OCI-LY1 (cell line): ENCODE data around the gene MFSD11.

Experiments used
- EZH2 ChIP-seq: fragments of 200-600 bp; sonication (generic), shearing (Covaris generic); IDR thresholded peaks from 2 replicates; pipeline ENCODE4 v1.8.0; 2017; ENCODE audit warnings: borderline replicate concordance, mixed run types, mild to moderate bottlenecking, antibody characterized with exemption, low read length, moderate library complexity, mixed read lengths
- TF ChIP-seq, protein P1 (sequence below): fragments of 200-600 bp; sonication (generic), shearing (Covaris generic); IDR thresholded peaks from 2 replicates; pipeline ENCODE4 v1.5.1; 2017; ENCODE audit warnings: mild to moderate bottlenecking, antibody characterized with exemption, low read length, moderate library complexity, mixed read lengths

DNA sequence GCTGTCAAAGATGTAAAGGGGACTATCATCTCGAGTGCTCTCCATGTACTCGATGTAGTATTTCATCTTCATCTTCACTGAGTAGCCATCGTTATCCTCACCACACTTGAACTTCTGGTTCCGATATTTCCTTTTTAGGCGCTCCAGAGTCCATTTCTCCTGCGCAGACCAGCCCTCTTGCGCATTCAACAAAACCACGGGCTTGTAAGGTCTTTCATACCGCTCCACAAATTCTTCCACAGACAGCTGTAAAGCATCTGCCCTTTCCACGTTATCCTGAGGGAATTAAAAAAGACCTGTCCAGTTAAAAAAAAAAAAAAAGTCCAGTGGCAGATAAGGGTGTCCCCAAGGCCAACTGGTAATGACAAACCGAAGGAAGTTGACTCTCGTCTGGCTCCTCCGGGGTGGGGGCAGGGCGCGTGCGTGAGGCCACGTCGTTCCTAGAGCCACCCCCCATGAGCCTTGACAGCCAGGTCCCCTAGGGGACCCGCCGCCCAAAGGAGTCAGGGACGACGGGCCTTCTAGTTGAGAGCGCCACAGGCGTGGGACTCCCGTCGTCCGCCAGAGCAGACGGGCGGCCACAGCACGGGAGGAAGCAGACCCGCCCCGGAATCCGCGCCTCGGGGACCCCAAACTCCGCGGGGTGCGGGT is 12.2 kb upstream of the MFSD11 start:
- TF ChIP-seq, protein P1, sequence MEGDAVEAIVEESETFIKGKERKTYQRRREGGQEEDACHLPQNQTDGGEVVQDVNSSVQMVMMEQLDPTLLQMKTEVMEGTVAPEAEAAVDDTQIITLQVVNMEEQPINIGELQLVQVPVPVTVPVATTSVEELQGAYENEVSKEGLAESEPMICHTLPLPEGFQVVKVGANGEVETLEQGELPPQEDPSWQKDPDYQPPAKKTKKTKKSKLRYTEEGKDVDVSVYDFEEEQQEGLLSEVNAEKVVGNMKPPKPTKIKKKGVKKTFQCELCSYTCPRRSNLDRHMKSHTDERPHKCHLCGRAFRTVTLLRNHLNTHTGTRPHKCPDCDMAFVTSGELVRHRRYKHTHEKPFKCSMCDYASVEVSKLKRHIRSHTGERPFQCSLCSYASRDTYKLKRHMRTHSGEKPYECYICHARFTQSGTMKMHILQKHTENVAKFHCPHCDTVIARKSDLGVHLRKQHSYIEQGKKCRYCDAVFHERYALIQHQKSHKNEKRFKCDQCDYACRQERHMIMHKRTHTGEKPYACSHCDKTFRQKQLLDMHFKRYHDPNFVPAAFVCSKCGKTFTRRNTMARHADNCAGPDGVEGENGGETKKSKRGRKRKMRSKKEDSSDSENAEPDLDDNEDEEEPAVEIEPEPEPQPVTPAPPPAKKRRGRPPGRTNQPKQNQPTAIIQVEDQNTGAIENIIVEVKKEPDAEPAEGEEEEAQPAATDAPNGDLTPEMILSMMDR: no peak
- no peak for TF ChIP-seq EZH2
